Urothelium cell line (cell line): ENCODE data around the gene IL4R.
"Not testable (repeated sequence)": the region's sequence is repeated elsewhere in the genome, so short reads cannot be mapped to it uniquely, and the experiment has no call there.

Source experiments
- DNase-seq: peaks from one replicate; pipeline ENCODE4 v3.0.0; 2011; ENCODE audit warnings: low spot score, mixed read lengths
- FAIRE-seq: peaks from 2 replicates; lab custom pipeline; 2011; peaks lifted over from hg19 to GRCh38; lab: Jason Lieb, UNC

Gene IL4R

DNA sequence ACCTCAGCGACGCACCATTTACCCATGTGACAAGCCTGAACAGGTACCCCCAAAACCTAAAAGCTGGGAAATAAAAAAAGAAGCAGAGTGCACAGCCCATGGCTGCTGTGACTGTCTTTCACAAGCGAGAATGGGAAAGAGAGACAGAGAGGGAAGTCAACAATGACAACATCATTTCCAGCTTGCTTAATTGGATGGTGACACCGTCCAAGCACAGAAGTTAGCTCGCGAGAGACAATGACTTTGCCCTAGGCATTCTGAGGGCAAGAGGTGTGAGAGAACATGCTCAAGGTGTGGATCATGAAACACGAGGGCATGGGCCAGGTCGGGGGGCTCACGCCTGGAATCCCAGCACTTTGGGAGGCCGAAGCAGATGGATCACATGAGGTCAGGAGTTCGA, 25.9 kb upstream of the IL4R start:
- no peak for FAIRE-seq
- DNase-seq, result no peak

DNA sequence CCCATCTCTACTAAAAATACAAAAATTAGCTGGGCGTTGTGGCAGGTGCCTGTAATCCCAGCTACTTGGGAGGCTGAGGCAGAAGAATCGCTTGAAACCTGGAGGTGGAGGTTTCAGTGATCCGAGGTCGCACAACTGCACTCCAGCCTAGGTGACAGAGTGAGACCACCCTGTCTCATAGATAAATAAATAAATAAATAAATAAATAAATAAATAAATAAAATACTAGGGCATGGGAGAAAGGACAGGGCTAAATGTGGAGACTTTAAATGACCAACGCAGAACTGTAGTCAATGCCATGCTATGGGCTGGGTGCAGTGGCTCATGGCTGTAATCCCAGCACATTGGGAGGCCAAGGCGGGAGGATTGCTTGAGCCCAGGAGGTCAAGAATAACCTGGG, 25.5 kb upstream of the IL4R start:
- DNase-seq, FAIRE-seq: not testable (repeated sequence)

DNA sequence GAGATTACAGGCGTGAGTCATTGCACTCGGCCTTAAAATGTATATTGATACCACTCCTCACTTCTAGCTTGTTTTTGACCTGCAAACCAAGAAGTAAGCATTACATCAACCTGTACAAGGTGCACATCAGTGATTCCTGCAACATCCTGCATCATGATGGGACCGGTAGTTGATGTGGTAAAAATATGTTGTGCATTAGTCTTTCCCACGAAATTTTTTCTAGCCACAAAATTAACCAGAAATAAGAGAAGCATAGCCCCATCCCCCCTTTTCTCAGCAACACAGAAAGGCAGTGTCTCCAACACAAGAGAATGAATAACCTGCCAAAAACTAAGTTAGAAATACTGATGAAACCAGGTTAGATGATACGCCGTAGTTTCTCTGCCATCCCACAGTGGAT, 24.1 kb upstream of the IL4R start:
- no peak for FAIRE-seq

DNA sequence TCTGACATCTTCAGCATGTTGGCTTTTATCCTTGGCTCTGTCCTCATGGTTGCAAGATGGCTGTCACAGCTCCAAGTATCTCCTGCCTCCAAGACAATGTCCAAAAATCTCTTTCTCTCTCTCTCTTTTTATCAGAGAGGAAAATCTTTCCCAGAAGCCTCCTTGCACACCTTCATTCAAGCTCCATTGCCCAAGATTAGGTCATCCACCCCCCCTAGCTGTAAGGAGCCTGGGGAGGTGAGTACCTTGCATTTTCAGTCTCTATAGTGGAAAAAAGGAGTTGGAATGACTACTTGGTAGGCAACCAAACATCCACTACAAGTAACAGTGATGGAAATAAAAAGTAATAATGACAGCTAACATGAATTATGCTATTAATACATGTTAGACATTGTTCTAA, 23.2 kb upstream of the IL4R start:
- FAIRE-seq (no peak), DNase-seq (no peak)

More for the DNA sequence above, 24.1 kb upstream of the IL4R start:
- no peak for DNase-seq

DNA sequence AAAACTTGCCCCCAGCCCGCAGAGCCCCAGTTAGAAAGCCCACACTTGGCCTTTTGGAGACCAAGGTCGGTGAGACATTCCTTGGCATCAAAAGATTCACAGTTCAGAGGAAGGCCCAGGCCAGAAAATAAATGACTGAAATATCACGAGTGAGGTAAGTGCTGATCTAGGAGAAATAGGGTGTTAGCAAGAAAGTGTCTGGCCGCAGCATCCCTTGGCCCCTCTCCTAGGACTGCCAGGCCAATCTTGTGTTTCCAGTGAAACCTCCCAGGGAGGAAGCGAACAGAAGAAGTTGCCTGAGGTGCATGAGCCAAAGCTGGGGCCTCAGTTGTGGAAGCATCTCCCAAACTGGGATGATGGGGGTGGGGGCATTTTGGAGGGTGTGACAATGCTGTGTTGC, 22.7 kb upstream of the IL4R start:
- FAIRE-seq (no peak), DNase-seq (no peak)

DNA sequence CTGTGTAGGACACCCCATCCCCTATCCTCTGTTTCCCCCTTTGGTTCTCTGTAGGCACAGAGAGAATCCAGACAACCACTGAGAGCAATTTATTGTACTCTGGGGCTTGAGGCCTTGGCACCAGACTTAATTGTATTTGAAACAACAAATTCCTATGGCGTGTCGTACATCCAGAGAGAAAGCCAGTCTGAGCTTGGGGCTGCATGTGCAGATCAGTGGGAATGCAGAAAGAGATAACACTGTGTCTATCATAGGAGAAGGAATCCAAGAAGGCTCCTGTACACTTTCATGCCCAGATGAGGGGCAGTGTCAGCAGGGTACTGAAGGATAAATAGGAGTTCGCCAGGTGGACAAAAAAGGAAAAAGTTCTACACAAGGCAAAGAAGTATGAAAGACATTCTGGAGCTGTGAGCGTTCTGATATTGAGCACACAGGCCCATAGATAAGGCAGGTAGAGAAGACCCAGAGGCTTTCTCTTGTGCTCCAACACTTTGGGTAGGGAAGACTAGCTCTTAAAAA, 22.0 kb upstream of the IL4R start:
- FAIRE-seq (no peak), DNase-seq (no peak)

DNA sequence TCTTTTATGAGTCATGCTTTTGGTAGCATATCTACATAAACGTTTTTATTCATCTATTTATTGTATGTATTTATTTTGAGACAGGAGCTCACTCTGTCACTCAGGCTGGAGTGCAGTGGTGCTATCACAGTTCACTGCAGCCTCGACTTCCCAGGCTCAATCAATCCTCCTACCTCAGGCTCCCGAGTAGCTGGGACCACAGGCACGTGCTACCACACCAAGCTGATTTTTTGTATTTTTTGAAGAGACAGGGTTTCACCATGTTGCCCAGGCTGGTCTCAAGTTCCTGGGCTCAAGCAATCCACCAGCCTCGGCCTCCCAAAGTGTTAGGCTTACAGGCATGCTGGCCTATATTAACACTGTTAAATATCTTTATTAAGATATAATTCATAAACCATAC, 20.4 kb upstream of the IL4R start:
- no peak for DNase-seq
- FAIRE-seq, result no peak

DNA sequence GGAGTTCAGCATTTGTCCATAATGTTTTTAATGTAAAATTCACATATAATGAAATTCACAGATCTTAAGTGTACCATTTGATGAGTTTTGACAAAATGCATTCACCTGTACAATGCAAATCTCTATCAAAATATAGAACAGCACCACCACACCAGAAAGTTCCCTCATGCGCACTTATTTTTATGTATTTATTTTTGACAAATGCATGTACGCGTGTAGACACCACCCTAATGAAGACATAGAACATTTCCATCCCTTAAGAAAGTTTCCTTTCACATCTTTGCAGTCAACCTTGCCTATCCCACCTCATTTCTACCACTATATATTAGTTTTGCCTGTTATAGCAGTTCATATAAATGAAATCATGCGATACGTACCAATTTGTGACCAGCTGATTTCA, 15.6 kb upstream of the IL4R start:
- DNase-seq (no peak), FAIRE-seq (no peak)

DNA sequence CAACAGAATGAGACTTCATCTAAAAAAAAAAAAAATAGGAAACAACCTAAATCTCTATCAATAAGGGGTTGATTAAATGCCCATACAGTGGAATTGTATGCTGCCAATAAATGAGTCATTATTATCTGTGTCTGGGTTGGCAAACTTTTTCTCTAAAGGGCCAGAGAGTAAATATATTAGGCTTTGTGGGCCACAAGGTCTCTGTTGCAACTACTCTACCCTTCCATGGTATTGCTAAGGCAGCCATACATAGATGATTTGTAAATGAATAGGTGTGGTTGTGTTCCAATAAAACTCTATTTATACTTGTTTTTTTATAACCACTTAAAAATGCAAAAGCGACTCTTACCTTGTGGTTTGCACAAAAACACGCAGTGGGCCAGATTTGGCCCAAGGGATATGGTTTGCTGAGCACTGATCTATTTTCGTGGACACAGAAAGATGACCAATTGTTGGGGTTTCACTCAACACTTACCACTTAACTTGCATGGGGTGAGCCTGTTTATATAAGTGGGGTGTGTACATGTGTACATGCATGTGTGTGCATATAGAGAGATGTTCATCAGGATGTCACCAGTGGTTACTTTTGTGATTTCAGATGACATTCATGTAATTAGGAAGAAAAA, 12.4 kb upstream of the IL4R start:
- no peak for DNase-seq
- no peak for FAIRE-seq

DNA sequence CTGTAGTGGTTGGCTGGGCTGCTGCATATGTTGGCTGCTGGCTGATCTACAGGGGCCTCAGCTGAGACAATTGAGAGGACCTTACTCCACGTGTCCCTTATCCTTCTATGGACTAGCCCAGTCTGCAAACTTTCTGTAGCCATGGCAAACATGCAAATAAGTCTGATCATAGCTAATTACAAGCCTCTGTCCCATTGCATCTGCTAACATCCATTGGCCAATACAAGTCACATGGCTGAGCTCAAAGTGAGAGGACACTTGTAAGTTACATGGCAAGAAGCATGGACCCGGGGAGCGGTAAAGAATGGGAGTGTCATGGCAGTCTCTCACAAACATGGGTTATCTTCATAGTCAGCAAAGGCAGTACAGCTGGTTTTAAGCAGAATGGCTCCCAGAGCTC, 11.6 kb upstream of the IL4R start:
- no peak for FAIRE-seq
- no peak for DNase-seq

DNA sequence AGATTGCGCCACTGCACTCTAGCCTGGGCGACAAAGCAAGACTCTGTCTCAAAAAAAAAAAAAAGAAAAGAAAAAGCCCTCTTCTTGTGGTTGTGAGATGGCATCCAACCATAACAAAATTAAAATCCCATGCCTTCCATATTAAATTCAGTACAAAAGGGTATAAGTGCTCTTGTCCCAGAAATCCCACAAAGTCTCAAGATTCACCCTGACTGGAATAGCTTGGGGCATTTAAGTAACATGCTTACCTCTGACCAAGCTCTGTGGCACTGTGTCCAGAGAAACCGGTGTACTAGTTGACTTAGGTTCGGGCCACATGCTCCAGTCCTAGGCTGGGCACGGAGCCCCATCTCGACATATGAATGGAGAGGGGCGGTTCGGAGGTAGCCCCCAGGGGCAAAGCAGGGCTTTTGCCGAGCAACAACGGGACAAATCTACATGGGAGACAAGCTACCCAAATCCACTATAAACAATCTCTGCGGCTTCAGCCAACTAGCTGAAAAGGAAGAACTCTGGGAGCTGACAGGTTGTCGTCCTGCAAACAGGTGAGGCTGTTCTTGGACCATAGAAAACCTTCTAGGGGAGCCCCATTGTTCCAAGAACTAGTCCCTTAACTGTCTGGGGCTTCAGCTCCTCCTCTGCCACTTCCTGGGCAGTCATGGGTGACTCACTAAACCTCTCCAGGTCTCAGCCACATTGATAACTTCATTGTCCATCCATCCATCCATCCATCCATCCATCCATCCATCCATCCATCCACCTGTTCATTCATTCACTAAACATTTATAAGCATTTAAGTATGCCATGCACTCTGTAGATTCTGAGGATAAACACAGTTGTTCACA, 10.3 kb upstream of the IL4R start:
- FAIRE-seq (no peak), DNase-seq (no peak)

DNA sequence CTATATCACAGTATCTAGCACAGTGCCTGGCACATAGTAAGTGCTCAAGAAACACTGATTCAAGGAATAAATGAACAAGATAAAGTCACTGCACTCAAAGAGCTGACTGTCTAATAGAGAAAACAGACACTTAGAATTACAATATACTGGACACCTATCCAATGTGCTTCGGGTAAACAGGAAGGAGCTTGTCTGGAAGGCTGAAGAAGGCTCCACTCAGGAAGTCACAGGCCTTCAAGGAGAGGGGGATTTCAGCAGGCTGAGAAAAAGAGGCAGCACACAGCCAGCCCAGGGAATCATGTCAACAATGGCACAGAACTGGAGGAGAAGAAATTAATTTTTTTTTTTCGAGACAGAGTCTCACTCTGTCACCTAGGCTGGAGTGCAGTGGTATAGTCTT, 9.7 kb upstream of the IL4R start:
- FAIRE-seq (no peak), DNase-seq (no peak)

DNA sequence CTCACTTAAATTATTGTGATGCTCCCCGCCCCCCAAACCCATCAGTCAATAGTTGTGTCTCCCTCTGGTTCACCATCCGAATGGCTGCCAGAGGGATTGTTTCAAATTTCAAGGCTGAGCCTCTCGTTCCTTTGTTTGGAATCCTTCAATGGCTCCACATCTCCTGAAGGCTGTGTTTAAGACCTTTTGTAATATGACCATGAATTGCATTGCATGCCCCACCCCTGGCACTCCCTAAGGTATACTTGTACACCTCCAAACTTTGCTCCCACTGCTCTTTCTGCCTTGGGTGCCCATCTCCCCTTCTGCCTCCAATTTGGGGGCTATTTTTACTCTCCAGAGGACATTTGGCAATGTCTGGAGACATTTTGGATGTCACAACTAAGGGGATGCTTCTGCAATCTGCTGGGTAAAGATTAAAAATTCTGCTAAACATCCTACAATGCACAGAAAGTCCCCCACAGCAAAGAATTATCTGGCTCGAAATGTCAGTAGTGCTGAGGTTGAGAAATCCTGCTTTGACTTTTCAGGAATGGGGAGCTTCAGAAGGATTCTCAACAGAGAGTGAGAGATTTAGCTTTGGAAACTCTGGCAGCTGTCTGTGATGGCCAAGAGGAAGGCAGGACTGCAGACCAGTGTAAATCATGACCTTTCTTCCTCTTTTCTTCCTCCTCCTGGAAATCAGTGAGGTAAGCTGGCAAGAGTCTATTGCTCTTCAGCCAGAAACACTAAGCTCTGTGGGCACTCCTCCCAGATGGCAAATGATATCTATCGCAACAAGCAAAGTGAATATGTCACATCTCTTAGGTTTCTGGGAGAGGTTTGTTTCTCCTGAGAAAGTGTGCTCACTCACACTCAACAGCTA, 8.7 kb upstream of the IL4R start:
- no peak for FAIRE-seq

DNA sequence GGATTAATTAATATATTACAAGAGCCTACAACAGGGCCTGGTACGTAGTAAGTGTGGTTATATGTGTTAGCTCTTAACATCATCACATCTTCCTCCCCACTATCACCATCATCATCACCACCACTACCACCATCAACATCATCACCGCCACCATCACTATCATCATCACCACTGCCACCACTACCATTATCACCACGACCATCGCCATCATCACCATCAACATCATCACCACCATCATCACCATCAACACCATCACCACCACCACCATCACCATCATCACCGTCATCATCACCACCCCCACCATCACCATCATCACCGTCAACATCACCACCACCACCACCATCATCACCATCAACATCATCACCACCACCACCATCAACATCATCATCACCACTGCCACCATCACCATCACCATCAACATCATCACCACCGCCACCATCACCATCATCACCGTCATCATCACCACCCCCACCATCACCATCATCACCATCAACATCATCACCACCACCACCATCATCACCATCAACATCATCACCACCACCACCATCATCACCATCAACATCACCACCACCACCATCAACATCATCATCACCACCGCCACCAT, 7.8 kb upstream of the IL4R start:
- FAIRE-seq (peak; percentile 98), DNase-seq (no peak)

More for the DNA sequence above, 8.7 kb upstream of the IL4R start:
- DNase-seq, result no peak

DNA sequence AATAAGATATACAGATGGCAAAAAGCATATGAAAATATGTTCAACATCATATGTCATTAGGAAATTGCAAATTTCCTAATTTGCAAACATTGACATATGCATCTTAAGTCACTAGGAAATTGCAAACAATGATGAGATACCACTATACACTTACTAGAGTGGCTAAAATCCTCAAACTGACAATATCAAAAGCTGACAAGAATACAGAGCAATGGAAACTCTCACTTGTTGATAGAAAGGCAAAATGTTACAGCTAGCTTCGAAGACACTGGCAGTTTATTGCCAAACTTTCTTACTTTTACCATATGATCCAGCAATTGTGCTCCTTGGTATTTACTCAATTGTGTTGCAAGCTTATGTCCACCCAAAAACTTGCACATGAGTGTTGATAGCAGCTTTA, 5.0 kb upstream of the IL4R start:
- FAIRE-seq, result no peak
- DNase-seq, result no peak

DNA sequence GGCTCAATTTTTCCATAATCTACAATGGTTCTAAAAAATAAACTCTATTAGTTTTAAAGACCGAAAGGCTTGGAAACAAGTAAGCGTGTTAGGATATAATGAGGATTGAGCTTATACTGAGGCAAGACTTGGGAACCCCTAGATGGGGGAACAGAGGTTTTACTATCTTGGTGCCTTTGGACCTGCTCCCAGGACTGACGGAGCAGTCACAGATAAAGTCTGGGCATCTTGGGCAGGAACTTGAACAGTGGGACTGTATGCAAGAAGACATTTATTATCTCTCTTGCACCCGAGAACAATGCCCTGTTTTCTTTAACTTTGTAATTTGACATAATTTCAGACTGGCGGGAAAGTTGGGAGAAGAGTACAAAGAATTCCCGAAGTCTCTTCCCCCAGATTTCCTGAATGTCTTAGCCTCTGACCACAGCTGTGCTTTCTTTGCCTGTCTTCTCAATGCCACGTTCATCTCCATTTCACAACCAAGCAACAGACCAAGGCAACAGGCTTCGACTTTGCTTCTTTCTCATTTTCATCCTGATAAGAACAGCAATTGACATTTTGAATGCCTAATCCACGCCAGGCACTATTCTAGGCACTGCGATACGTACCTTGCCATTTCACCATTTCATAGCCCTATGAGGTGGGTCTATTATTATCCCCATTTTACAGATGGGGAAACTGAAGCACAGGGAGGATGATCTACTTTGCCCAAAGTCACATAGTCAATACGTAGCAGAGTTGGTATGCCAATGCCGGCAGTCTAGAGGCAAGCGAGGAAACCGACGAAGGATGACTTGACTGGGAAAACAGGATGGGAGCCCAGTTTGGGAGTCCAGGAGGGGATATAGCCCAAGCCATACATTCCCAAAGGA, 3.0 kb upstream of the IL4R start:
- no peak for DNase-seq
- FAIRE-seq, result no peak

DNA sequence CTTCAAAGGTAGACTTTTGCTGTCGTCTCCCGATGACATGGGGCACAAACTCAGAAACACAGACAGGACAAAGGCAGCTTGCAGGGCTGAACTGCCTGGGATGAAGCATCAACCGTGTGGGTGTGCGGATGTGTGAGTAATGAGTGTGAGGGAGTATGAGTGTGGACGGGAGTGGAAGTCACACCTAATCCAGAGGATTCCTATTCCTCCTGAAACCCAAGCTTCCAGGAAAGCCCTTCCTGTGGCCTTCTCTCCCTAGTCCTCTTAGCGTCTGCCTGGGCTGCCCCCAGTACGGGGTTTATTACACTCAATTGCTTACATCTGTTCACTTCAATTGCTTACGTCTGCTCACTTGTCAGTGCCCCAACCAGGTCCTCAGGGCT, 2.3 kb upstream of the IL4R start:
- no peak for FAIRE-seq

DNA sequence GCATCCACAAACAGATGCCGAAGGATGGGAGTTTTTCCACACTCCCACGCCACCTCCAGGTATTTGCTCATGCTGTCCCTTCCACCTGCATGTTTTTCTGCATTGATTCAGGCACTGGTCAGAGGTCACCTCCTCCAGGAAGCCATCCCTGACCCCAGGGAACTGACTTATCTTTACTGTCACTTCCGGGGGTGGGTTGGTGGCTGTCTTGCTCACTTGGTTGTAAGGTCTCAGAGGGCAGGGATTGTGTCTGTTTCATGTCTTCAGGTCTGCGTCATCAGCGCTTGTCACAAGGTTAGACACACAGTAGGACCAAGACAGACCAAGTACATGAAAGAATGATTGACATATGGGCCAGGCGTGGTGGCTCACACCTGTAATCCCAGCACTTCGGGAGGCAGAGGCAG, 1.9 kb upstream of the IL4R start:
- DNase-seq, result no peak
- FAIRE-seq, result no peak

More for the DNA sequence above, 2.3 kb upstream of the IL4R start:
- DNase-seq, result no peak

DNA sequence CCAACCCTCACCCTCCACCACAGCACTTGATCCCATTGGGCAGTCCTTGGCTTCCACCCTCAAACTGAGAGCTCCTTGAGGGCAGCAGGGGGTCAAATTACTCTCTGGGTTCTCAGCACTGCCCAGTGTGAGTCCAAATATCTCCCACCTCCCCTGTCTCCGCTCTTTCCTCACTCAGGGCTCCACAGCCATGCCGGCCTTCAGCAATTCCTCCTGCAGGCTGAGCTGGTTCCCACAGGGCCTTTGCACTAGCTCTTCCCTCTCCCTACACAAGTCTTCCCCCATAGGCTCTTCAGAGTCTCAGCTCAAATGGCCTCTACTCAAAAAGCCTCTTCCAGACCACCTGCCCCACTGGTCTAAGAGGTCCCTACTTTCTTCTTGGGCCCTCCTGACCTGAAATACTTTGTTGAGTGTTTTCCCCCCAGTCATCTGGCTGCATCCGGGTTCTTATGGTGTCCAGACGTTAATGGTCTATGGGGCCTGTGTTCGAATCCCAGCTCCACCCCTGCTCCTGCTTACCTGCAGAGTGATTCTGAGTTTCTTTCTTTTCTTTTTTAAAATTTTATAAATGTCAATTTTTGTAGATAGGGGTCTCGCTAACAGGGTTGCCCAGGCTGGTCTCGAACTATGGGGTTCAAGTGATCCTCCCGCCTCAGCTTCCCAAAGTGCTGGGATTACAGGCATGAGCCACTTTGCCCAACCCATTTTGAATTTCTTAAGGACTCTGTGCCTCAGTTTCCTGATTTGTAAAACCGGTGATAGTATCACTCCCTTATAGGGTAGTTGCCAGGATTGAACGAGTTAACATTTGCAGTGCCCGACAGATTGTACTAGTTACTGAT, 973 bp upstream of the IL4R start:
- FAIRE-seq, result no peak
- no peak for DNase-seq
